Kidney epithelial cell (primary cell): ENCODE measurements around the gene STXBP6. TPM values are rescaled to one million over a fixed set of nuclear protein-coding genes. Genes with fewer than 3 reads are reported as not detected.

Experiments used
- DNase-seq: peaks from one replicate; pipeline ENCODE4 v3.0.0-alpha.2; 2010; ENCODE audit warnings: low read depth
- H3K27me3 ChIP-seq: 2 replicates; pipeline ENCODE4 v1.6.0; 2011; ENCODE audit warnings: low read length; ENCODE audit not compliant: control insufficient read depth, insufficient read depth
- H3K36me3 ChIP-seq: 2 replicates; pipeline ENCODE4 v1.5.1; 2011; ENCODE audit warnings: low read length; ENCODE audit not compliant: control insufficient read depth, insufficient read depth
- H3K4me3 ChIP-seq: 2 replicates; pipeline ENCODE4 v1.5.1; 2011; ENCODE audit warnings: low read depth, mild to moderate bottlenecking, control low read depth, low read length
- total RNA-seq: library from RNA; depleted of rRNA; stranded (reverse); fragments of >200 nt; gene quantifications from 2 replicates; pipeline ENCODE4 v1.2.3, GENCODE V29; 2015
- TF ChIP-seq, protein P1 (sequence below): IDR thresholded peaks from 2 replicates; pipeline ENCODE4 v1.5.1; 2011; ENCODE audit warnings: mild to moderate bottlenecking, moderate library complexity, low read length, control low read depth, inconsistent platforms; ENCODE audit not compliant: insufficient read depth, poor library complexity, severe bottlenecking

Gene STXBP6
- total RNA-seq, 1 donor from 2014 or later, result 0.38 TPM

DNA sequence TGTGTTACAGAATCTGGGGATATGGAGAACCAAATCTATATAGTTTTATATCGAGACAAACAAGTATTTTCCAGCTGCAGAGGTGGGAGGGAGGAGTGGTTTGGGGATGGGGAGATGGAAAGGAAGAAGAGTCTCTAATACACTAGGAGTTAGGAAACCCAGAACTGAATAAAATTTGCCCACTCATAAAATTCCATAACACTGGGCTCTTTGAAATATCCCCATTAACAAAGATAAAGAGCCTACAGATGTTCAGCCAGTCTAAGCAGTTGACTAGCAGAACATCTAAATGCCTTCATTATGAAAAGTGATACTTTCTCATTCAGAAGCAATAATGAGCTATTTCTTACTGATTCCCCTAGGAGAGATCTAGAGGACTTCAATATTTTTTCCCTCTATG lies 264.2 kb downstream of the STXBP6 start:
- no peaks in the 10 kb centered on the region for H3K27me3 ChIP-seq
- TF ChIP-seq, protein P1, sequence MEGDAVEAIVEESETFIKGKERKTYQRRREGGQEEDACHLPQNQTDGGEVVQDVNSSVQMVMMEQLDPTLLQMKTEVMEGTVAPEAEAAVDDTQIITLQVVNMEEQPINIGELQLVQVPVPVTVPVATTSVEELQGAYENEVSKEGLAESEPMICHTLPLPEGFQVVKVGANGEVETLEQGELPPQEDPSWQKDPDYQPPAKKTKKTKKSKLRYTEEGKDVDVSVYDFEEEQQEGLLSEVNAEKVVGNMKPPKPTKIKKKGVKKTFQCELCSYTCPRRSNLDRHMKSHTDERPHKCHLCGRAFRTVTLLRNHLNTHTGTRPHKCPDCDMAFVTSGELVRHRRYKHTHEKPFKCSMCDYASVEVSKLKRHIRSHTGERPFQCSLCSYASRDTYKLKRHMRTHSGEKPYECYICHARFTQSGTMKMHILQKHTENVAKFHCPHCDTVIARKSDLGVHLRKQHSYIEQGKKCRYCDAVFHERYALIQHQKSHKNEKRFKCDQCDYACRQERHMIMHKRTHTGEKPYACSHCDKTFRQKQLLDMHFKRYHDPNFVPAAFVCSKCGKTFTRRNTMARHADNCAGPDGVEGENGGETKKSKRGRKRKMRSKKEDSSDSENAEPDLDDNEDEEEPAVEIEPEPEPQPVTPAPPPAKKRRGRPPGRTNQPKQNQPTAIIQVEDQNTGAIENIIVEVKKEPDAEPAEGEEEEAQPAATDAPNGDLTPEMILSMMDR, result no peak
- H3K4me3 ChIP-seq, result no peak overlapping the region
- DNase-seq, result no peak
- no peaks in the 10 kb centered on the region for H3K36me3 ChIP-seq

- Histone ChIP-seq H3K27me3 (no peaks in the 10 kb centered on the region), H3K4me3 (no peak overlapping the region), H3K36me3 (no peaks in the 10 kb centered on the region)
- DNase-seq, result no peak
- TF ChIP-seq, protein P1, result no peak
Measured at GRCh38 chr14:24784981-24785380, 265.0 kb downstream of the STXBP6 start.

DNA sequence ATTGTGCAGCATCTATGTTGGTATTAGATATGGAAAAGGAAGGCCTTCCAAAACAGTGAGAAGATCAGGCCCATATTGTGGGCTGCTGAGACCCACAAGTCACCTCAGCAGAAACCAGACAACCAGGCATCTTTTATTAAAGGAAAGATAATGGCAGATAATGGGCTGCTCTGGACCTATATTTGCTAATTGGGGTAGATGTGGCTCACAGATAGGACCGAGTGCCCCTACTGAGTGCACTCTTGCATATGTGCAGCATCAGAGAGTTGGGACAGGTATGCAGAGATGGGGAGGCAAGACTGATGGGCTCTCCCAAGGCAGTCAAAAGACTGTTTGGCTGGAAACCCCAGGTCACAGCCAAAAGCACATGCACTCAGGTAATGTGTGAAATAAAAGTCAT lies 266.2 kb downstream of the STXBP6 start:
- Histone ChIP-seq H3K27me3 (no peaks in the 10 kb centered on the region), H3K4me3 (no peak overlapping the region), H3K36me3 (no peaks in the 10 kb centered on the region)
- no peak for DNase-seq
- TF ChIP-seq, protein P1, result no peak

- DNase-seq, result no peak
- TF ChIP-seq, protein P1, result no peak
- Histone ChIP-seq H3K36me3 (no peaks in the 10 kb centered on the region), H3K27me3 (no peaks in the 10 kb centered on the region), H3K4me3 (no peak overlapping the region)
Measured at GRCh38 chr14:24780281-24780680, 269.7 kb downstream of the STXBP6 start.

DNA sequence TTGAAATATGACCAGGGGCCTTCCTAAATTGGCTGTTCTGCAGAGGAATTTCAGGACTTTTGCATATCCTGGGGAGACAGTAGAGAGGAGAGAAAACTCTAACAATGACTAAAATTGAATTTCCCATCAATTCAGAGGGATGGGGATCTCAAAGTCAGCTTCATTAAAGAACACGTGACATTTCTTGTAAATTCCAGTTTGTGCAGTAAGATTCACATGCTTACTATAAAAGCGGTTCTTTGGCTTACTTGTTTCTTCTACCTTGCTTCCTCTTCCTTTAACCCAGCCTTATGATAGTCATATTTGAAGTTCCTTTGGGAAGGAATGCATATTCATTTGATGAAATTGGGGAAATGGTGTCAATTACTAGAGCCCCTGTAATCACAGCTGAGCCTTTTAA lies 272.3 kb downstream of the STXBP6 start:
- Histone ChIP-seq H3K36me3 (no peaks in the 10 kb centered on the region), H3K27me3 (no peaks in the 10 kb centered on the region), H3K4me3 (no peak overlapping the region)
- TF ChIP-seq, protein P1, result no peak
- DNase-seq, result no peak

DNA sequence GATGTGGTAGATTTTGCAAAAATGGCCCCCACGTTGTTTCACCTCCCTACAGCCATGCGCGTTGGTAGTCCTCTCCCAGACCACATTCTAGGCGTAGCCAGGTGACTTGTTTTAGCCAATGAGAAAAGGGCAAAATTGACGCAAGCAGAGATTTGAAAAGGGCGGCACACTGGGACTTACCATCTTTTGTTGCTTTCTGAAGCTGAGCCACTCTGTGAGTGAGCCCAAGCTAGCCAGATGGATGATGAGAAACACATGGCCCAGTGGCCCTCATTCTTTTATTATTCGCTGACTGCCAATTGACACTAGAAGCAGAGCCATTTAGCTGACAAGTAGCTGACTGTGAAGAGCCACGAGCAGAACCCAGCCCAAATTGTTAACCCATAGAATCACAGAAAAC lies 274.0 kb downstream of the STXBP6 start:
- no peaks in the 10 kb centered on the region for H3K36me3 ChIP-seq
- no peak overlapping the region for H3K4me3 ChIP-seq
- H3K27me3 ChIP-seq, result no peaks in the 10 kb centered on the region
- DNase-seq, result no peak
- TF ChIP-seq, protein P1, result no peak
